SU-DHL-6 (cell line): Measurements from ENCODE around the gene MAP4.

ENCODE experiments used
- H2AFZ ChIP-seq: fragments of 200-600 bp; sonication (generic); 2 replicates; pipeline ENCODE4 v1.6.1; 2014; ENCODE audit warnings: low read depth, mild to moderate bottlenecking, moderate library complexity, mixed read lengths, antibody characterized with exemption, low read length; ENCODE audit not compliant: severe bottlenecking
- H3F3A ChIP-seq: fragments of 200-600 bp; shearing (Covaris generic); 2 replicates; pipeline ENCODE4 v1.6.0; 2016; ENCODE audit warnings: antibody characterized with exemption, mild to moderate bottlenecking; ENCODE audit not compliant: insufficient read depth
- H3K27ac ChIP-seq: fragments of 200-600 bp; sonication (generic); 2 replicates; pipeline ENCODE4 v1.5.1; 2016; ENCODE audit warnings: low read depth, mild to moderate bottlenecking, low read length, moderate library complexity, mixed read lengths
- H3K27me3 ChIP-seq: fragments of 200-600 bp; sonication (generic), shearing (Covaris generic); 2 replicates; pipeline ENCODE4 v1.6.0; 2014; ENCODE audit warnings: mild to moderate bottlenecking, low read length
- H3K36me3 ChIP-seq: fragments of 200-600 bp; sonication (generic); 2 replicates; pipeline ENCODE4 v1.6.1; 2014; ENCODE audit warnings: mild to moderate bottlenecking, low read length, mixed read lengths
- H3K4me2 ChIP-seq: fragments of 300-600, 200-600 bp; shearing (Covaris generic), sonication (generic); 2 replicates; pipeline ENCODE4 v1.6.0; 2014; ENCODE audit warnings: low read length, low read depth, mild to moderate bottlenecking; ENCODE audit not compliant: poor library complexity, severe bottlenecking
- H3K4me3 ChIP-seq: fragments of 200-600 bp; sonication (generic); 2 replicates; pipeline ENCODE4 v1.5.1; 2014; ENCODE audit warnings: antibody characterized with exemption, low read length, mild to moderate bottlenecking, mixed read lengths; ENCODE audit not compliant: insufficient read depth, poor library complexity, severe bottlenecking
- H3K79me2 ChIP-seq: fragments of 200-600 bp; sonication (generic); 2 replicates; pipeline ENCODE4 v1.6.1; 2014; ENCODE audit warnings: mild to moderate bottlenecking, low read length, moderate library complexity; ENCODE audit not compliant: insufficient read depth
- H3K9ac ChIP-seq: fragments of 200-600 bp; sonication (generic); 2 replicates; pipeline ENCODE4 v1.7.0; 2014; ENCODE audit warnings: mild to moderate bottlenecking, low read length
- H3K9me2 ChIP-seq: fragments of 200-600 bp; sonication (generic); replicated peaks from 2 replicates; pipeline ENCODE4 v1.6.1; 2014; ENCODE audit warnings: low read length; ENCODE audit not compliant: insufficient read depth
- H3K9me3 ChIP-seq: fragments of 200-600 bp; sonication (generic); 2 replicates; pipeline ENCODE4 v1.6.1; 2014; ENCODE audit warnings: low read length, mixed read lengths; ENCODE audit not compliant: insufficient read depth
- H4K20me1 ChIP-seq: fragments of 200-600 bp; sonication (generic); 2 replicates; pipeline ENCODE4 v1.6.1; 2014; ENCODE audit warnings: low read depth, mild to moderate bottlenecking, antibody characterized with exemption, low read length, moderate library complexity, mixed read lengths
- CTCF ChIP-seq: fragments of 200-600 bp; sonication (generic); IDR thresholded peaks from one replicate; pipeline ENCODE4 v1.5.1; 2017; ENCODE audit warnings: antibody characterized with exemption, mild to moderate bottlenecking, low read length, moderate library complexity; ENCODE audit not compliant: insufficient read depth, poor library complexity, severe bottlenecking
- EZH2phosphoT487 ChIP-seq: fragments of 200-600 bp; sonication (generic), shearing (Covaris generic); conservative IDR thresholded peaks from 2 replicates; pipeline ENCODE4 v1.6.1; 2018; ENCODE audit warnings: mild to moderate bottlenecking, antibody characterized with exemption, low read length, moderate library complexity, mixed read lengths

Gene MAP4

GRCh38 chr3:48034000-48034516, 17.8 kb upstream of the MAP4 start:
- no peaks in the 10 kb centered on the region for H4K20me1 ChIP-seq
- H3K79me2 ChIP-seq = peaks cover 28% of the 10 kb centered on the region
- H3K36me3 ChIP-seq = no peaks in the 10 kb centered on the region
- H3K9ac ChIP-seq = no peak overlapping the region
- 0 out of 2 replicates have a peak, but pooled peaks cover 4% of the 10 kb centered on the region for H3F3A ChIP-seq
- no peak overlapping the region for H2AFZ ChIP-seq
- H3K4me2 ChIP-seq = no peak overlapping the region
- H3K4me3 ChIP-seq = no peak overlapping the region
- H3K27me3 ChIP-seq = no peaks in the 10 kb centered on the region
- no peak overlapping the region for H3K27ac ChIP-seq
- TF ChIP-seq CTCF (no peak), EZH2phosphoT487 (no peak)
- H3K9me3 ChIP-seq = no peaks in the 10 kb centered on the region
- H3K9me2 ChIP-seq = no peaks in the 10 kb centered on the region

- Histone ChIP-seq H3K4me3 (no peak overlapping the region), H3K9ac (no peak overlapping the region), H3K27ac (no peak overlapping the region), H3F3A (0 out of 2 replicates have a peak, but pooled peaks cover 4% of the 10 kb centered on the region), H2AFZ (no peak overlapping the region), H3K4me2 (no peak overlapping the region), H4K20me1 (no peaks in the 10 kb centered on the region), H3K79me2 (peaks cover 41% of the 10 kb centered on the region), H3K9me2 (no peaks in the 10 kb centered on the region), H3K9me3 (no peaks in the 10 kb centered on the region), H3K36me3 (no peaks in the 10 kb centered on the region), H3K27me3 (no peaks in the 10 kb centered on the region)
- TF ChIP-seq CTCF (no peak), EZH2phosphoT487 (no peak)
Observed at GRCh38 chr3:48030188-48030587, 14.0 kb upstream of the MAP4 start.

- no peaks in the 10 kb centered on the region for H3K9me3 ChIP-seq
- no peak for TF ChIP-seq CTCF
- no peak for TF ChIP-seq EZH2phosphoT487
- no peak overlapping the region for H3K27ac ChIP-seq
- no peak overlapping the region for H3K4me3 ChIP-seq
- no peak overlapping the region for H2AFZ ChIP-seq
- 0 out of 2 replicates have a peak, but pooled peaks cover 3% of the 10 kb centered on the region for H4K20me1 ChIP-seq
- no peaks in the 10 kb centered on the region for H3K9me2 ChIP-seq
- H3K36me3 ChIP-seq = no peaks in the 10 kb centered on the region
- no peaks in the 10 kb centered on the region for H3F3A ChIP-seq
- peaks cover 40% of the 10 kb centered on the region for H3K79me2 ChIP-seq
- H3K27me3 ChIP-seq = no peaks in the 10 kb centered on the region
- no peak overlapping the region for H3K4me2 ChIP-seq
- no peak overlapping the region for H3K9ac ChIP-seq
Observed at GRCh38 chr3:48026951-48027908, 11.0 kb upstream of the MAP4 start.
